Esophagus squamous epithelium (tissue), 4 donors: Measurements from ENCODE around the gene GNPTAB.

Experiments
- POLR2A ChIP-seq, 4 donors: fragments of 450-650 bp; IDR thresholded peaks; one replicate each; pipeline ENCODE4 v1.6.1; 2017; ENCODE audit warnings: antibody characterized with exemption in 4 of 4, mild to moderate bottlenecking in 4 of 4, moderate library complexity in 3 of 4
- TF ChIP-seq, protein P1 (sequence below), 6 experiments: fragments of 450-650 bp in 4 of 6; fragments of 200-600 bp in 2 of 6; sonication (generic) in 2 of 6; IDR thresholded peaks; one replicate each; pipeline ENCODE4 v1.5.1; 2016 to 2019; ENCODE audit warnings: antibody characterized with exemption in 6 of 6, mild to moderate bottlenecking in 4 of 6, moderate library complexity in 4 of 6

DNA sequence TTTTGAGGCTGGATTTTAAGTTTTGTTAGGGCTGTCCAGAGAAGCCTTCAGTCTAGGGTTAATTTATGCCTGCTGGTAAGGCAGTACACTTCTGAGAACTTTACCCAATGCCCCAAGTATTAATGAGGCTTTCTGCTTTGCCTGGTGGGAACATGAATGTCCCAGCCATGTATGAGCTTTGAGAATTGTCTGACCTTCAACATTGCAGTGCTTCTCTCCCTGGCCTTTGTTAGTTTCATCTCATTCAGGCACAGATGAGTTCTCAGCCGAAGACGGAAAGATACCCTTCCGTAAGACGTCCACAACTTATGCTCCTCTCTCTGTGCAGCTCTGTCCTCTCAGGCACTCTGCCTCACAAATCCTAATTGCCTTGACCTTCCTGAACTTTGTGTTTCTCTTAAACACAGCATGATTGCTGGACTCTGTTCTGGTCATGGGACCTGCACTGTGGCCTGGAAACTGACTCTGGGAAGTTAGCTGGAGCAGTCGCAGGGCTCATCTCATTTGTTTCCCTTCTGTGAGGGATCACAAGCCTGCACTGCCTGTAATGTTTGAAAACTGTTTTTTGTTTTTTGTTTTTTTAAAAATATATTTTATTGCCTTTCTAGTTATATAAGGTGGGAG, 117.6 kb downstream of the GNPTAB start:
- TF ChIP-seq, protein P1, sequence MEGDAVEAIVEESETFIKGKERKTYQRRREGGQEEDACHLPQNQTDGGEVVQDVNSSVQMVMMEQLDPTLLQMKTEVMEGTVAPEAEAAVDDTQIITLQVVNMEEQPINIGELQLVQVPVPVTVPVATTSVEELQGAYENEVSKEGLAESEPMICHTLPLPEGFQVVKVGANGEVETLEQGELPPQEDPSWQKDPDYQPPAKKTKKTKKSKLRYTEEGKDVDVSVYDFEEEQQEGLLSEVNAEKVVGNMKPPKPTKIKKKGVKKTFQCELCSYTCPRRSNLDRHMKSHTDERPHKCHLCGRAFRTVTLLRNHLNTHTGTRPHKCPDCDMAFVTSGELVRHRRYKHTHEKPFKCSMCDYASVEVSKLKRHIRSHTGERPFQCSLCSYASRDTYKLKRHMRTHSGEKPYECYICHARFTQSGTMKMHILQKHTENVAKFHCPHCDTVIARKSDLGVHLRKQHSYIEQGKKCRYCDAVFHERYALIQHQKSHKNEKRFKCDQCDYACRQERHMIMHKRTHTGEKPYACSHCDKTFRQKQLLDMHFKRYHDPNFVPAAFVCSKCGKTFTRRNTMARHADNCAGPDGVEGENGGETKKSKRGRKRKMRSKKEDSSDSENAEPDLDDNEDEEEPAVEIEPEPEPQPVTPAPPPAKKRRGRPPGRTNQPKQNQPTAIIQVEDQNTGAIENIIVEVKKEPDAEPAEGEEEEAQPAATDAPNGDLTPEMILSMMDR (IDR thresholded peaks at IDR 0.05): no peak
- TF ChIP-seq POLR2A (IDR thresholded peaks at IDR 0.05): no peak
